Measurements from ENCODE around the gene IFIT3. TPM values are rescaled to one million over a fixed set of nuclear protein-coding genes. Genes with fewer than 3 reads are reported as not detected.

IFIT3 gene
- total and polyA plus RNA-seq, 9 of the 15 experiments (the other 6 are each of a cell fraction or from before 2014, with no cell fraction given), result 0.23 to 2.2 (median 0.77) TPM

GRCh38 chr10:89355394-89355931 lies 27.7 kb downstream of the IFIT3 start (continued):
- TF ChIP-seq VEZF1 (CRISPR knock-in tag; IDR thresholded peaks at IDR 0.05), result no peak
- peak; percentile 84 for TF ChIP-seq BACH1 (tag; IDR thresholded peaks at IDR 0.05)
- TF ChIP-seq ZNF140 (CRISPR knock-in tag; IDR thresholded peaks at IDR 0.05), result peak; percentile 79
- TF ChIP-seq ZNF347 (CRISPR knock-in tag; IDR thresholded peaks at IDR 0.05; ENCODE audit: low read depth), result no peak
- TF ChIP-seq HNRNPUL1 (IDR thresholded peaks at IDR 0.05; ENCODE audit: low read length), result no peak
- TF ChIP-seq ZNF354B (CRISPR knock-in tag; IDR thresholded peaks at IDR 0.05), result no peak
- no peak for TF ChIP-seq SRSF1 (IDR thresholded peaks at IDR 0.05; ENCODE audit: low read depth, low read length)
- TF ChIP-seq SIX5 (IDR thresholded peaks at IDR 0.05; ENCODE audit: borderline replicate concordance in 1 of 2, insufficient read depth in 1 of 2, low read depth in 1 of 2, low read length in 2 of 2), result no peak
- no peak for TF ChIP-seq MLX (CRISPR knock-in tag; conservative IDR thresholded peaks at IDR 0.05)
- TF ChIP-seq, protein P1, sequence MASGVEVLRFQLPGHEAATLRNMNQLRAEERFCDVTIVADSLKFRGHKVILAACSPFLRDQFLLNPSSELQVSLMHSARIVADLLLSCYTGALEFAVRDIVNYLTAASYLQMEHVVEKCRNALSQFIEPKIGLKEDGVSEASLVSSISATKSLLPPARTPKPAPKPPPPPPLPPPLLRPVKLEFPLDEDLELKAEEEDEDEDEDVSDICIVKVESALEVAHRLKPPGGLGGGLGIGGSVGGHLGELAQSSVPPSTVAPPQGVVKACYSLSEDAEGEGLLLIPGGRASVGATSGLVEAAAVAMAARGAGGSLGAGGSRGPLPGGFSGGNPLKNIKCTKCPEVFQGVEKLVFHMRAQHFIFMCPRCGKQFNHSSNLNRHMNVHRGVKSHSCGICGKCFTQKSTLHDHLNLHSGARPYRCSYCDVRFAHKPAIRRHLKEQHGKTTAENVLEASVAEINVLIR (CRISPR knock-in tag; IDR thresholded peaks at IDR 0.05), result peak; percentile 62; the same call in 1 of the 2 replicates
- no peak for TF ChIP-seq ZNF764 (CRISPR knock-in tag; IDR thresholded peaks at IDR 0.05; ENCODE audit: low read depth)
- TF ChIP-seq ELF2 (CRISPR knock-in tag; IDR thresholded peaks at IDR 0.05), result no peak
- TF ChIP-seq GABPB1 (CRISPR knock-in tag; IDR thresholded peaks at IDR 0.05), result no peak
- no peak for TF ChIP-seq ARID1B (IDR thresholded peaks at IDR 0.05)
- no peak for TF ChIP-seq ESRRA (IDR thresholded peaks at IDR 0.05; ENCODE audit: borderline replicate concordance, low read depth)
- TF ChIP-seq MXI1 (IDR thresholded peaks at IDR 0.05; ENCODE audit: low read depth, low read length), result no peak
- TF ChIP-seq, protein P2, sequence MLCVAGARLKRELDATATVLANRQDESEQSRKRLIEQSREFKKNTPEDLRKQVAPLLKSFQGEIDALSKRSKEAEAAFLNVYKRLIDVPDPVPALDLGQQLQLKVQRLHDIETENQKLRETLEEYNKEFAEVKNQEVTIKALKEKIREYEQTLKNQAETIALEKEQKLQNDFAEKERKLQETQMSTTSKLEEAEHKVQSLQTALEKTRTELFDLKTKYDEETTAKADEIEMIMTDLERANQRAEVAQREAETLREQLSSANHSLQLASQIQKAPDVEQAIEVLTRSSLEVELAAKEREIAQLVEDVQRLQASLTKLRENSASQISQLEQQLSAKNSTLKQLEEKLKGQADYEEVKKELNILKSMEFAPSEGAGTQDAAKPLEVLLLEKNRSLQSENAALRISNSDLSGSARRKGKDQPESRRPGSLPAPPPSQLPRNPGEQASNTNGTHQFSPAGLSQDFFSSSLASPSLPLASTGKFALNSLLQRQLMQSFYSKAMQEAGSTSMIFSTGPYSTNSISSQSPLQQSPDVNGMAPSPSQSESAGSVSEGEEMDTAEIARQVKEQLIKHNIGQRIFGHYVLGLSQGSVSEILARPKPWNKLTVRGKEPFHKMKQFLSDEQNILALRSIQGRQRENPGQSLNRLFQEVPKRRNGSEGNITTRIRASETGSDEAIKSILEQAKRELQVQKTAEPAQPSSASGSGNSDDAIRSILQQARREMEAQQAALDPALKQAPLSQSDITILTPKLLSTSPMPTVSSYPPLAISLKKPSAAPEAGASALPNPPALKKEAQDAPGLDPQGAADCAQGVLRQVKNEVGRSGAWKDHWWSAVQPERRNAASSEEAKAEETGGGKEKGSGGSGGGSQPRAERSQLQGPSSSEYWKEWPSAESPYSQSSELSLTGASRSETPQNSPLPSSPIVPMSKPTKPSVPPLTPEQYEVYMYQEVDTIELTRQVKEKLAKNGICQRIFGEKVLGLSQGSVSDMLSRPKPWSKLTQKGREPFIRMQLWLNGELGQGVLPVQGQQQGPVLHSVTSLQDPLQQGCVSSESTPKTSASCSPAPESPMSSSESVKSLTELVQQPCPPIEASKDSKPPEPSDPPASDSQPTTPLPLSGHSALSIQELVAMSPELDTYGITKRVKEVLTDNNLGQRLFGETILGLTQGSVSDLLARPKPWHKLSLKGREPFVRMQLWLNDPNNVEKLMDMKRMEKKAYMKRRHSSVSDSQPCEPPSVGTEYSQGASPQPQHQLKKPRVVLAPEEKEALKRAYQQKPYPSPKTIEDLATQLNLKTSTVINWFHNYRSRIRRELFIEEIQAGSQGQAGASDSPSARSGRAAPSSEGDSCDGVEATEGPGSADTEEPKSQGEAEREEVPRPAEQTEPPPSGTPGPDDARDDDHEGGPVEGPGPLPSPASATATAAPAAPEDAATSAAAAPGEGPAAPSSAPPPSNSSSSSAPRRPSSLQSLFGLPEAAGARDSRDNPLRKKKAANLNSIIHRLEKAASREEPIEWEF (CRISPR knock-in tag; IDR thresholded peaks at IDR 0.05), result no peak
- peak in 1 of 2 experiments; percentile 22; a peak in 1 of 4 replicates for TF ChIP-seq FOXA3 (CRISPR knock-in tag; conservative IDR thresholded peaks at IDR 0.05 in 1 of 2, IDR thresholded peaks at IDR 0.05 in 1 of 2)
- TF ChIP-seq GABPB2 (CRISPR knock-in tag; conservative IDR thresholded peaks at IDR 0.05), result no peak
- TF ChIP-seq ASH1L (IDR thresholded peaks at IDR 0.05; ENCODE audit: borderline replicate concordance, low read depth, partially characterized antibody), result no peak

Data from K562 (cell line).